ENCODE measurements around the gene XPA. TPM values are rescaled to one million over a fixed set of nuclear protein-coding genes. Genes with fewer than 3 reads are reported as not detected.
A peak's percentile ranks its signal among the peaks of the same experiment; 100 is the strongest.

Gene XPA
- total and polyA plus RNA-seq, 2 of the 13 experiments (the other 11 are each of a cell fraction or from before 2014, with no cell fraction given): 2.3 to 15.2 TPM

- TF ChIP-seq FUBP1 (CRISPR knock-in tag; IDR thresholded peaks at IDR 0.05; ENCODE audit: borderline replicate concordance) (no peak), ZNF431 (CRISPR knock-in tag; IDR thresholded peaks at IDR 0.05; ENCODE audit: borderline replicate concordance, low read depth) (peak; percentile 82; the same call in 1 of the 2 replicates), FOXJ3 (CRISPR knock-in tag; IDR thresholded peaks at IDR 0.05; ENCODE audit: borderline replicate concordance) (no peak; the same call in 1 of the 2 replicates), BRCA1 (CRISPR knock-in tag; IDR thresholded peaks at IDR 0.05) (peak; percentile 26; the same call in 1 of the 2 replicates), RORA (CRISPR knock-in tag; IDR thresholded peaks at IDR 0.05) (0 out of 2 replicates have a peak, but pooled peaks have one; percentile 61), CBFB (CRISPR knock-in tag; IDR thresholded peaks at IDR 0.05) (no peak; the same call in 1 of the 2 replicates), AKAP8 (CRISPR knock-in tag; IDR thresholded peaks at IDR 0.05) (0 out of 2 replicates have a peak, but pooled peaks have one; percentile 11), TAF15 (IDR thresholded peaks at IDR 0.05; ENCODE audit: low read depth, low read length, poor library complexity, severe bottlenecking) (no peak), AGO1 (IDR thresholded peaks at IDR 0.05; ENCODE audit: low read depth, low read length, poor library complexity, severe bottlenecking) (peak; percentile 67), CBX5 (CRISPR knock-in tag; IDR thresholded peaks at IDR 0.05; ENCODE audit: borderline replicate concordance) (peak; percentile 10; the same call in 1 of the 2 replicates), ZNF382 (CRISPR knock-in tag; IDR thresholded peaks at IDR 0.05; ENCODE audit: borderline replicate concordance) (no peak), ZNF136 (CRISPR knock-in tag; IDR thresholded peaks at IDR 0.05; ENCODE audit: low read depth) (0 out of 2 replicates have a peak, but pooled peaks have one; percentile 23), HIVEP1 (CRISPR knock-in tag; IDR thresholded peaks at IDR 0.05) (no peak)
- TF ChIP-seq, protein P1, sequence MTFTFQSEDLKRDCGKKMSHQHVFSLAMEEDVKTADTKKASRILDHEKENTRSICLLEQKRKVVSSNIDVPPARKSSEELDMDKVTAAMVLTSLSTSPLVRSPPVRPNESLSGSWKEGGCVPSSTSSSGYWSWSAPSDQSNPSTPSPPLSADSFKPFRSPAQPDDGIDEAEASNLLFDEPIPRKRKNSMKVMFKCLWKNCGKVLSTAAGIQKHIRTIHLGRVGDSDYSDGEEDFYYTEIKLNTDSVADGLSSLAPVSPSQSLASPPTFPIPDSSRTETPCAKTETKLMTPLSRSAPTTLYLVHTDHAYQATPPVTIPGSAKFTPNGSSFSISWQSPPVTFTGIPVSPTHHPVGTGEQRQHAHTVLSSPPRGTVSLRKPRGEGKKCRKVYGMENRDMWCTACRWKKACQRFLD (CRISPR knock-in tag; IDR thresholded peaks at IDR 0.05; ENCODE audit: borderline replicate concordance): no peak; the same call in 1 of the 2 replicates
- TF ChIP-seq, protein P2, sequence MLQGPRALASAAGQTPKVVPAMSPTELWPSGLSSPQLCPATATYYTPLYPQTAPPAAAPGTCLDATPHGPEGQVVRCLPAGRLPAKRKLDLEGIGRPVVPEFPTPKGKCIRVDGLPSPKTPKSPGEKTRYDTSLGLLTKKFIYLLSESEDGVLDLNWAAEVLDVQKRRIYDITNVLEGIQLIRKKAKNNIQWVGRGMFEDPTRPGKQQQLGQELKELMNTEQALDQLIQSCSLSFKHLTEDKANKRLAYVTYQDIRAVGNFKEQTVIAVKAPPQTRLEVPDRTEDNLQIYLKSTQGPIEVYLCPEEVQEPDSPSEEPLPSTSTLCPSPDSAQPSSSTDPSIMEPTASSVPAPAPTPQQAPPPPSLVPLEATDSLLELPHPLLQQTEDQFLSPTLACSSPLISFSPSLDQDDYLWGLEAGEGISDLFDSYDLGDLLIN (CRISPR knock-in tag; IDR thresholded peaks at IDR 0.05; ENCODE audit: borderline replicate concordance): no peak
- TF ChIP-seq, protein P3, sequence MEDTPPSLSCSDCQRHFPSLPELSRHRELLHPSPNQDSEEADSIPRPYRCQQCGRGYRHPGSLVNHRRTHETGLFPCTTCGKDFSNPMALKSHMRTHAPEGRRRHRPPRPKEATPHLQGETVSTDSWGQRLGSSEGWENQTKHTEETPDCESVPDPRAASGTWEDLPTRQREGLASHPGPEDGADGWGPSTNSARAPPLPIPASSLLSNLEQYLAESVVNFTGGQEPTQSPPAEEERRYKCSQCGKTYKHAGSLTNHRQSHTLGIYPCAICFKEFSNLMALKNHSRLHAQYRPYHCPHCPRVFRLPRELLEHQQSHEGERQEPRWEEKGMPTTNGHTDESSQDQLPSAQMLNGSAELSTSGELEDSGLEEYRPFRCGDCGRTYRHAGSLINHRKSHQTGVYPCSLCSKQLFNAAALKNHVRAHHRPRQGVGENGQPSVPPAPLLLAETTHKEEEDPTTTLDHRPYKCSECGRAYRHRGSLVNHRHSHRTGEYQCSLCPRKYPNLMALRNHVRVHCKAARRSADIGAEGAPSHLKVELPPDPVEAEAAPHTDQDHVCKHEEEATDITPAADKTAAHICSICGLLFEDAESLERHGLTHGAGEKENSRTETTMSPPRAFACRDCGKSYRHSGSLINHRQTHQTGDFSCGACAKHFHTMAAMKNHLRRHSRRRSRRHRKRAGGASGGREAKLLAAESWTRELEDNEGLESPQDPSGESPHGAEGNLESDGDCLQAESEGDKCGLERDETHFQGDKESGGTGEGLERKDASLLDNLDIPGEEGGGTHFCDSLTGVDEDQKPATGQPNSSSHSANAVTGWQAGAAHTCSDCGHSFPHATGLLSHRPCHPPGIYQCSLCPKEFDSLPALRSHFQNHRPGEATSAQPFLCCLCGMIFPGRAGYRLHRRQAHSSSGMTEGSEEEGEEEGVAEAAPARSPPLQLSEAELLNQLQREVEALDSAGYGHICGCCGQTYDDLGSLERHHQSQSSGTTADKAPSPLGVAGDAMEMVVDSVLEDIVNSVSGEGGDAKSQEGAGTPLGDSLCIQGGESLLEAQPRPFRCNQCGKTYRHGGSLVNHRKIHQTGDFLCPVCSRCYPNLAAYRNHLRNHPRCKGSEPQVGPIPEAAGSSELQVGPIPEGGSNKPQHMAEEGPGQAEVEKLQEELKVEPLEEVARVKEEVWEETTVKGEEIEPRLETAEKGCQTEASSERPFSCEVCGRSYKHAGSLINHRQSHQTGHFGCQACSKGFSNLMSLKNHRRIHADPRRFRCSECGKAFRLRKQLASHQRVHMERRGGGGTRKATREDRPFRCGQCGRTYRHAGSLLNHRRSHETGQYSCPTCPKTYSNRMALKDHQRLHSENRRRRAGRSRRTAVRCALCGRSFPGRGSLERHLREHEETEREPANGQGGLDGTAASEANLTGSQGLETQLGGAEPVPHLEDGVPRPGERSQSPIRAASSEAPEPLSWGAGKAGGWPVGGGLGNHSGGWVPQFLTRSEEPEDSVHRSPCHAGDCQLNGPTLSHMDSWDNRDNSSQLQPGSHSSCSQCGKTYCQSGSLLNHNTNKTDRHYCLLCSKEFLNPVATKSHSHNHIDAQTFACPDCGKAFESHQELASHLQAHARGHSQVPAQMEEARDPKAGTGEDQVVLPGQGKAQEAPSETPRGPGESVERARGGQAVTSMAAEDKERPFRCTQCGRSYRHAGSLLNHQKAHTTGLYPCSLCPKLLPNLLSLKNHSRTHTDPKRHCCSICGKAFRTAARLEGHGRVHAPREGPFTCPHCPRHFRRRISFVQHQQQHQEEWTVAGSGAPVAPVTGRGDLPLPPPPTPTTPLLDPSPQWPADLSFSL (CRISPR knock-in tag; IDR thresholded peaks at IDR 0.05): no peak
Observed at GRCh38 chr9:97632985-97633858, 63.9 kb downstream of the XPA start, which contains the start of the genes NCBP1 and TSTD2 (continued).

Data from HepG2 (cell line).